ENCODE data around the gene DCST2. TPM values are rescaled to one million over a fixed set of nuclear protein-coding genes. Genes with fewer than 3 reads are reported as not detected.
A peak's percentile ranks its signal among the peaks of the same experiment; 100 is the strongest.

Gene DCST2
- total and polyA plus RNA-seq, 2 donors (not counting 3 experiments of a cell fraction or from before 2014, with no cell fraction given) = 0.29 to 0.51 TPM

- no peaks in the 10 kb centered on the region for H3K9me3 ChIP-seq (replicated peaks; ENCODE audit: control insufficient read depth, insufficient read depth, low read length)
- no peaks in the 10 kb centered on the region for H4K20me1 ChIP-seq (replicated peaks; ENCODE audit: control insufficient read depth, extremely low read depth, insufficient read depth, low read length)
- DNase-seq (ENCODE audit: low read depth, low spot score) = no peak
- CTCF ChIA-PET = interaction anchor here (0.8 to 2.0 kb wide), 5 partner anchors 15 to 98 kb away, joined by 3 to 9 read pairs (median 5); partner anchors contain the start of genes ADAM15 and LENEP
- no TSS peak for BruUV-seq (replicated peaks)
- H3K79me2 ChIP-seq (ENCODE audit: control insufficient read depth, insufficient read depth, low read length) = peaks cover 3% of the 10 kb centered on the region
- no peak overlapping the region for H2AFZ ChIP-seq (ENCODE audit: low read depth, low read length)
- intact Hi-C loops (cut with micrococcal nuclease) (loop anchor here (2.0 kb wide), 1 partner anchor 15 kb away; no protein-coding TSS in a partner anchor), dilution Hi-C loops (cut with MboI; ENCODE audit: extremely low pct_ligation_motif_present, low sequenced_read_pairs) (no loop called here)
- H3K4me3 ChIP-seq (replicated peaks in 1 of 3; ENCODE audit: insufficient read depth in 1 of 3, low read depth in 1 of 3, low read length in 3 of 3) = no peak overlapping the region
- peaks cover 0 to 1% of the 10 kb centered on the region in 2 experiments for H3K27me3 ChIP-seq (ENCODE audit: control insufficient read depth in 2 of 2, insufficient read depth in 2 of 2, low read length in 2 of 2)
- peaks cover 4 to 6% of the 10 kb centered on the region in 2 experiments for H3K36me3 ChIP-seq (ENCODE audit: control insufficient read depth in 2 of 2, extremely low read depth in 1 of 2, insufficient read depth in 2 of 2, low read length in 2 of 2)
- H3K4me1 ChIP-seq (ENCODE audit: control insufficient read depth, extremely low read depth, insufficient read depth, low read length) = peaks cover 4% of the 10 kb centered on the region
- no peak overlapping the region for H3K4me2 ChIP-seq (ENCODE audit: insufficient read depth, low read length)
- H3K9me1 ChIP-seq (replicated peaks; ENCODE audit: control insufficient read depth, extremely low read depth, insufficient read depth, low read length) = no peaks in the 10 kb centered on the region
- H3K9ac ChIP-seq (replicated peaks; ENCODE audit: extremely low read depth, insufficient read depth, low read length) = no peak overlapping the region
- FAIRE-seq = no peak
- TF ChIP-seq, protein P1, sequence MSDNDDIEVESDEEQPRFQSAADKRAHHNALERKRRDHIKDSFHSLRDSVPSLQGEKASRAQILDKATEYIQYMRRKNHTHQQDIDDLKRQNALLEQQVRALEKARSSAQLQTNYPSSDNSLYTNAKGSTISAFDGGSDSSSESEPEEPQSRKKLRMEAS (IDR thresholded peaks at IDR 0.05; ENCODE audit: insufficient read depth, insufficient read length) = no peak
- TF ChIP-seq MYC (IDR thresholded peaks at IDR 0.05; ENCODE audit: low read depth, low read length) (no peak), POLR2AphosphoS5 (IDR thresholded peaks at IDR 0.05; ENCODE audit: insufficient read depth, low read depth, low read length) (no peak)
- POLR2A ChIA-PET = no interaction called here
- H3K27ac ChIP-seq (ENCODE audit: insufficient read depth, low read depth, low read length) = no peak overlapping the region
These were observed 36.1 kb upstream of the DCST2 start for GRCh38 chr1:155069551-155070157.

- CTCF ChIA-PET = interaction anchor here (0.6 to 6.7 kb wide), 2 partner anchors 16 to 51 kb away, joined by 3 to 49 read pairs; no protein-coding TSS in a partner anchor
- POLR2A ChIA-PET = no interaction called here
- H3K9me3 ChIP-seq (replicated peaks; ENCODE audit: control insufficient read depth, insufficient read depth, low read length) = no peaks in the 10 kb centered on the region
- H4K20me1 ChIP-seq (replicated peaks; ENCODE audit: control insufficient read depth, extremely low read depth, insufficient read depth, low read length) = no peaks in the 10 kb centered on the region
- BruUV-seq (replicated peaks) = no TSS peak
- peaks cover 4 to 6% of the 10 kb centered on the region in 2 experiments for H3K36me3 ChIP-seq (ENCODE audit: control insufficient read depth in 2 of 2, extremely low read depth in 1 of 2, insufficient read depth in 2 of 2, low read length in 2 of 2)
- no peak overlapping the region for H3K4me3 ChIP-seq (replicated peaks in 1 of 3; ENCODE audit: insufficient read depth in 1 of 3, low read depth in 1 of 3, low read length in 3 of 3)
- no peak overlapping the region for H3K4me2 ChIP-seq (ENCODE audit: insufficient read depth, low read length)
- no peak overlapping the region for H3K9ac ChIP-seq (replicated peaks; ENCODE audit: extremely low read depth, insufficient read depth, low read length)
- peaks cover 5% of the 10 kb centered on the region for H3K79me2 ChIP-seq (ENCODE audit: control insufficient read depth, insufficient read depth, low read length)
- peaks cover 10% of the 10 kb centered on the region for H3K4me1 ChIP-seq (ENCODE audit: control insufficient read depth, extremely low read depth, insufficient read depth, low read length)
- H3K27me3 ChIP-seq (ENCODE audit: control insufficient read depth in 2 of 2, insufficient read depth in 2 of 2, low read length in 2 of 2) = no peaks in the 10 kb centered on the region
- no peaks in the 10 kb centered on the region for H3K9me1 ChIP-seq (replicated peaks; ENCODE audit: control insufficient read depth, extremely low read depth, insufficient read depth, low read length)
- FAIRE-seq = peak; percentile 59
- H3K27ac ChIP-seq (ENCODE audit: insufficient read depth, low read depth, low read length) = no peak overlapping the region
- TF ChIP-seq CTCF (IDR thresholded peaks at IDR 0.05; ENCODE audit: extremely low read depth in 1 of 2, insufficient read depth in 1 of 2, low read depth in 1 of 2, low read length in 2 of 2) (no peak), POLR2AphosphoS5 (IDR thresholded peaks at IDR 0.05; ENCODE audit: insufficient read depth, low read depth, low read length) (no peak), GATA2 (IDR thresholded peaks at IDR 0.05; ENCODE audit: insufficient read depth, insufficient read length, low read depth, low read length) (no peak), JUN (IDR thresholded peaks at IDR 0.05; ENCODE audit: borderline replicate concordance, insufficient read depth, insufficient read length, low read depth) (no peak), MYC (IDR thresholded peaks at IDR 0.05; ENCODE audit: low read depth, low read length) (no peak), POLR2A (IDR thresholded peaks at IDR 0.05; ENCODE audit: low read depth, low read length) (no peak), EZH2 (IDR thresholded peaks at IDR 0.05; ENCODE audit: borderline replicate concordance, low read depth, low read length, severe bottlenecking) (no peak), FOS (IDR thresholded peaks at IDR 0.05; ENCODE audit: borderline replicate concordance, insufficient read depth, low read length) (no peak)
- TF ChIP-seq, protein P1 (IDR thresholded peaks at IDR 0.05; ENCODE audit: insufficient read depth, insufficient read length) = no peak
- intact Hi-C loops (cut with micrococcal nuclease) (no loop called here), dilution Hi-C loops (cut with MboI; ENCODE audit: extremely low pct_ligation_motif_present, low sequenced_read_pairs) (no loop called here)
- DNase-seq (ENCODE audit: low read depth, low spot score) = no peak
- H2AFZ ChIP-seq (ENCODE audit: low read depth, low read length) = no peak overlapping the region
These were observed 35.0 kb upstream of the DCST2 start for GRCh38 chr1:155068599-155068998.

Data from endothelial cell of umbilical vein (primary cell).